22Rv1 (cell line): ENCODE data around the gene SIMC1.

Source experiments
- CTCF ChIP-seq: fragments of 450-650 bp; IDR thresholded peaks from 2 replicates; pipeline ENCODE4 v1.5.1; 2017; ENCODE audit warnings: mild to moderate bottlenecking
- ZFX ChIP-seq: fragments of 450-650 bp; IDR thresholded peaks from 2 replicates; pipeline ENCODE4 v1.6.1; 2017; ENCODE audit warnings: antibody characterized with exemption, borderline replicate concordance

- TF ChIP-seq CTCF = no peak
- TF ChIP-seq ZFX = no peak
Measured at GRCh38 chr5:176192094-176192721, 46.0 kb upstream of the SIMC1 start.
